ENCODE results near the gene CDC42BPB.

CDC42BPB gene

GRCh38 chr14:103086771-103087342 lies 29.5 kb upstream of the CDC42BPB start:
- TF ChIP-seq CTCF (conservative IDR thresholded peaks at IDR 0.05) = no peak

DNA sequence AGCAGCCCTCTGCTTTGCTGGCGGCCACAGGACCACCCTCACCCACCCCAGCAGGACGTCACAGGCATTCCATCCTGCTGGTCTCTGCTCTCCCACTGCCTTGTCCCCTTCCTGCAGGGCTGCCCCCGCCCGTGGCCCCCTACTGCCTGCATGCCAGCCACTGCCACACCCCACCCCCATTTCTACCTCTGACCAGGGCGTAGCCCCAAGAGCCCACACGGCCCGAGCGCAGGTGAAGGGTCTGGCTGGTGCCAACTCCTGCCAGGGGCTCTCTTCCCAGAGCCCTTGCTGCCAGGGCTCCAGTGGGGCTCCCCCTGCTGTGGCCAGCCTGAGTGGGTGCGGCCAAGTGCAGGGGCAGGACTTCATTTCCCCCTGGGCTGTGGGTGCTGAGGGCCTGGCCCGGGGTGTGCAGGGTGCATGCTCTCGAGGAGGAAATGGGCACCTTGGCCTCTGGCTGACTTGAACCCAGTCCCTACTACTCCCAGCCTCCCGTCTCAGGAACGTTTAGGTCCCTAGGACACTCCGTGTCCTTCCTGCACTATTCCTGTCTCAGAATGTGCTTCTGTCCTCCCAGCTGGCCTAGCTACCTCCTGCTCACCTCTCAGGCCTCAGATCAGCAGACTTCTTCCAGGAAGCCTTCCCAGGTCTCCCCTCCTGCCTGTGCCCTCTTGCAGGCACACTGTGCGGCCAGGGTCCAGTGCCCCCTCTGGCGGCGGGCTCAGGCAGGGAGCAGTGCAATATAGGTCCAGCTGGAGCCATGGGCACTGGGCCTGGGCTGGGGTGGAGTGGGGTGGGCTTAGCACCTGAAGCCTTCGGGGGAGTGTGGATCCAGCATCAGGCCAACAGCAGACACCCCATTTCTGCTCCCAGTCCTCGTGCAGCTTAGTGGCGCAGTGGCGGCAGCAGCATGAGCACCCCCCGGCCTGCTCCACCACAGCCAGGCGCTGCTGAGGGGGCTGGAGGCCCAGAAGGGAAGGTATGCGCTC lies 28.1 kb upstream of the CDC42BPB start:
- no peak overlapping the region for H3K27ac ChIP-seq
- TF ChIP-seq CTCF (conservative IDR thresholded peaks at IDR 0.05) = 0 out of 2 replicates have a peak, but pooled peaks have one; percentile 11

More at GRCh38 chr14:103086771-103087342, 29.5 kb upstream of the CDC42BPB start:
- no peak overlapping the region for H3K27ac ChIP-seq

DNA sequence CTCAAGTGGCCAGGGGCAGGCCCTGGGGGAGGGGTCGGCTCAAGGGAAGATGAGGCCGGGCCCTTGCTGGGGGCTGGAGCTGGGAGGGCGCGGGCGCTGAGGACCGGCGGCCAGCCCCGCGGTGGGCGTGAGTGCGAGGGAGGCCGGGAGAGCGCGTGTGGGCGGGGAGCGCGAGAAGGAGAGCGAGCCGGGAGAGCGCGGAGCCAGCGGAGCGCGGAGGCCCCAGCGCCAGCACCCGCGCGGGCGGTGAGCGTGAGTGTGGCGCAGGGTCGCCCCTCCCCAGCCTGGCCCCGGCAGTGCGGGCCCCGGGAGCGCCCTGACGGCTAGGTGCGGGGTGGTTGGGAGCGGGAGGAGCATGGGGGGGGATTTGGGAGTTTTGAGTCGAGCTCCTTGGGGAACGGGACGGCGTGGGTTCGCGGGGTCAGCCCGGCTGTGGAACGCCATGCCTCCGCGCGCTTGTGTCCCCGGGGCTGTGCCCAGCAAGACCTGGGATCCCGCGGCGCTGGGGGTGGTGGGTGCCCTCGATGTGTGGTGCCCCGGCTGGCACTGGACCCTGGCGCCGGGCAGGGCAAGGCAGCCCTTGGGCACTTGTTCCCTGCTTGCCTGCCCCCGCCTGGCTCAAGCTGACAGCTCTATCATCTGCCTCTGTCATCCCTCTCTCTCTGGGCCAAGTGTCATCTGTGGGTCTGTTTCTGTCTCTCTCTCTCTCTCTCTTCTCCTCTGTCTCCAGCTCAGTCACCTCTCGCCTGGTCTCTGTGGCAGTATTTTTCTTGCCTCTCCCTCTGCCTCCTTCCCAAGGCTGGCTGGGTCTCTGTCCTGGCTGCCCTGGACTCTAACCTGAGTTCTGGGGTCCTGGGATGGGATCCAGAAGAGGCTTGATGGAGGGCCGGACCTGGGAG lies 26.9 kb upstream of the CDC42BPB start, which contains the start of gene LBHD2:
Gene LBHD2, plus strand, starts transcription at position 190 of the 899 bp plus-strand sequence. CDS start 1,803 bp downstream, outside the sequence.
- H3K27ac ChIP-seq = no peak within 1 kb of the TSS
- no peak for TF ChIP-seq CTCF (conservative IDR thresholded peaks at IDR 0.05)

DNA sequence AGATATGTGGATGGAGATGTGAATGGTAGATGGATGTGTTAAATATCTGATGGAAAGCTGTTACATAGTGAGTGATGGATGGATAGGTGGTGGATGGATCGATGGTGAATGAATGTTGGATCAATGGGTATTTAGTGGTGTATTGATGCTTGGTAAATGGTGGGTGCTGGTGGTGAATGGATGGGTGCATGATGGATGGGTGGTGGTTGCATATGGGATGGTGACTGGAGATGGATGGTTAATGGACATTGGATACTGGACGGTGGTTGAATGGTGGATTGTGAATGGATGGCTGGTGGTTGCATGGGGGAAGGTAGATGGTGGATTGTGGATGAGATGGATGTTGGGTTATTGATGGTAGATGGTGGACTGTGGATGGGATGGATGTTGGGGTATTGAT lies 24.6 kb upstream of the CDC42BPB start:
- no peak overlapping the region for H3K27ac ChIP-seq
- no peak for TF ChIP-seq CTCF (conservative IDR thresholded peaks at IDR 0.05)

GRCh38 chr14:103078860-103079587 lies 21.7 kb upstream of the CDC42BPB start:
- no peak for TF ChIP-seq CTCF (conservative IDR thresholded peaks at IDR 0.05)
- no peak overlapping the region for H3K27ac ChIP-seq

- no peak overlapping the region for H3K27ac ChIP-seq
- TF ChIP-seq CTCF (conservative IDR thresholded peaks at IDR 0.05) = peak; percentile 87
Observed at GRCh38 chr14:103078420-103078749, 21.0 kb upstream of the CDC42BPB start.
